K562 (cell line): ENCODE measurements around the gene EIPR1. TPM values are rescaled to one million over a fixed set of nuclear protein-coding genes. Genes with fewer than 3 reads are reported as not detected.

Experiments
- ATAC-seq: fragments of 200-7000 bp; cut with Tn5 transposase; 3 replicates; pipeline ENCODE4 v1.9.1; 2020; ENCODE audit warnings: moderate library complexity
- BruUV-seq: library from RNA; stranded (reverse); fragments of 400-500 nt; replicated peaks from 2 replicates; lab custom pipeline; 2021; lab: Mats Ljungman, UMichigan
- CTCF ChIA-PET: fragments of 300-600 bp; formaldehyde crosslinking; extraction: SDS; loops from one replicate; lab custom pipeline; 2021; ENCODE audit warnings: low intra/inter-chr PET ratio; lab: Yijun Ruan, JAX
- POLR2A ChIA-PET: fragments of 300-600, 350-650 bp; sonication (Branson Sonifier 250); formaldehyde crosslinking; extraction: SDS; loops from one replicate; lab custom pipeline; 2021; ENCODE audit warnings: antibody characterized with exemption, inconsistent platforms; lab: Yijun Ruan, JAX
- DNase-seq, 4 experiments: peaks; one replicate each; pipeline versions ENCODE4 v3.0.0 to v3.0.0-alpha.2; 2011 to 2018; ENCODE audit warnings: low spot score in 3 of 4, mixed read lengths in 3 of 4; ENCODE audit errors: extremely low read depth in 1 of 4
- FAIRE-seq: peaks from 2 replicates; lab custom pipeline; 2011; peaks lifted over from hg19 to GRCh38; lab: Jason Lieb, UNC
- H2AFZ ChIP-seq: 2 replicates; pipeline ENCODE4 v1.6.0; 2011; ENCODE audit warnings: low read depth, low read length, control low read depth, inconsistent platforms
- H3K27ac ChIP-seq: fragments of 200-600 bp; 3 replicates; pipeline ENCODE4 v1.8.0; 2011; ENCODE audit warnings: low read depth, mild to moderate bottlenecking, control low read depth, inconsistent platforms, low read length, moderate library complexity, mixed read lengths; ENCODE audit errors: extremely low read depth
- H3K27me3 ChIP-seq, 2 experiments: fragments of 300-600 bp in 1 of 2; 2 replicates in 1 of 2; 3 replicates in 1 of 2; pipeline versions ENCODE4 v1.6.0 to v1.8.0; 2011; ENCODE audit warnings: inconsistent platforms in 2 of 2, low read length in 2 of 2, mild to moderate bottlenecking in 1 of 2, mixed read lengths in 1 of 2, moderate library complexity in 1 of 2; ENCODE audit not compliant: control insufficient read depth in 2 of 2, insufficient read depth in 2 of 2
- H3K36me3 ChIP-seq: fragments of 300-600 bp; 3 replicates; pipeline ENCODE4 v1.8.0; 2011; ENCODE audit warnings: mild to moderate bottlenecking, low read length, inconsistent platforms; ENCODE audit not compliant: control insufficient read depth, insufficient read depth
- H3K4me1 ChIP-seq, 2 experiments: fragments of 200-600 bp in 1 of 2; replicated peaks in 1 of 2; 2 replicates in 1 of 2; 3 replicates in 1 of 2; pipeline versions ENCODE4 v1.5.1 to v1.8.0; 2011; ENCODE audit warnings: inconsistent platforms in 2 of 2, low read length in 2 of 2, mild to moderate bottlenecking in 1 of 2, mixed read lengths in 1 of 2, moderate library complexity in 1 of 2; ENCODE audit not compliant: control insufficient read depth in 2 of 2, insufficient read depth in 2 of 2
- H3K4me2 ChIP-seq: 2 replicates; pipeline ENCODE4 v1.6.1; 2011; ENCODE audit warnings: low read length, control low read depth, inconsistent platforms, mixed read lengths; ENCODE audit not compliant: insufficient read depth
- H3K4me3 ChIP-seq: fragments of 200-600 bp; sonication (generic), shearing (Covaris generic); 2 replicates; pipeline ENCODE4 v1.5.1; 2016; ENCODE audit warnings: control low read depth, inconsistent platforms
- H3K79me2 ChIP-seq: fragments of 200-600 bp; 3 replicates; pipeline ENCODE4 v1.8.0; 2011; ENCODE audit warnings: low read length, inconsistent platforms; ENCODE audit not compliant: control insufficient read depth, insufficient read depth
- H3K9ac ChIP-seq, 2 experiments: 2 replicates each; pipeline versions ENCODE4 v1.6.0 to v1.6.1; 2011; ENCODE audit warnings: low read depth in 2 of 2, low read length in 2 of 2, control low read depth in 1 of 2, inconsistent platforms in 1 of 2, mild to moderate bottlenecking in 1 of 2, mixed read lengths in 1 of 2; ENCODE audit not compliant: insufficient read depth in 1 of 2
- H3K9me1 ChIP-seq: one replicate; pipeline ENCODE4 v1.6.0; 2011; ENCODE audit warnings: inconsistent platforms, mild to moderate bottlenecking, low read length, moderate library complexity; ENCODE audit not compliant: control insufficient read depth, insufficient read depth
- H3K9me3 ChIP-seq: replicated peaks from 2 replicates; pipeline ENCODE4 v1.5.1; 2011; ENCODE audit warnings: low read depth, low read length, inconsistent platforms; ENCODE audit not compliant: control insufficient read depth, insufficient read depth
- H4K20me1 ChIP-seq: replicated peaks from 2 replicates; pipeline ENCODE4 v1.6.1; 2011; ENCODE audit warnings: low read length, inconsistent platforms, mixed read lengths; ENCODE audit not compliant: control insufficient read depth, insufficient read depth
- ETS2 ChIP-seq: IDR thresholded peaks from 2 replicates; pipeline ENCODE4 v1.6.1; 2016; ENCODE audit warnings: borderline replicate concordance, missing genetic modification characterization, mild to moderate bottlenecking, moderate library complexity, missing compliant biosample characterization; ENCODE audit not compliant: poor library complexity, severe bottlenecking
- FIP1L1 ChIP-seq: fragments of 200-400 bp; formaldehyde crosslinking; IDR thresholded peaks from 2 replicates; pipeline ENCODE4 v1.6.1; 2018; ENCODE audit warnings: mild to moderate bottlenecking, low read depth, low read length; ENCODE audit not compliant: poor library complexity, severe bottlenecking
- PTBP1 ChIP-seq: fragments of 200-400 bp; formaldehyde crosslinking; IDR thresholded peaks from 2 replicates; pipeline ENCODE4 v1.6.1; 2017; ENCODE audit warnings: low read depth, low read length
- ZC3H8 ChIP-seq: fragments of 450-650 bp; IDR thresholded peaks from 2 replicates; pipeline ENCODE4 v1.6.1; 2017
- WGBS: fragments of 100-300 bp; shearing (Covaris generic); methylation state at CpG from one replicate; pipeline ENCODE4 v1.1.6; 2016; ENCODE audit warnings: low coverage, mixed read lengths; ENCODE audit not compliant: insufficient coverage; ENCODE audit errors: missing lambda C conversion rate; 5-methylcytosine and 5-hydroxymethylcytosine counted together
- in situ Hi-C: fragments of 300-500 bp; cut with MboI; formaldehyde crosslinking; loops from 4 replicates; pipeline ENCODE4 v1.15.0; 2018; ENCODE audit warnings: inconsistent platforms, mixed read lengths
- intact Hi-C: fragments of 100-400 bp; cut with micrococcal nuclease; formaldehyde crosslinking; loops from 2 replicates; pipeline ENCODE4 v1.14.2; 2022
- polyA plus RNA-seq, 8 experiments: library from polyadenylated mRNA; depleted of rRNA in 4 of 8; stranded (reverse) in 5 of 8; unstranded in 3 of 8; fragments of >200 nt; fragmentation: Nextera tagmentation in 2 of 8; fragmentation: Illumina TruSeq in 1 of 8; extraction: Ambion mirVana in 2 of 8; extraction: Trizol in 1 of 8; gene quantifications; 2 replicates each; pipeline versions ENCODE4 v1.2.1 to v1.2.3, GENCODE V29; 2011 to 2014; ENCODE audit warnings: inconsistent platforms in 1 of 8, missing spikeins in 1 of 8
- total RNA-seq, 7 experiments: library from RNA; depleted of rRNA in 6 of 7; stranded (reverse); fragments of >200 nt in 6 of 7; fragmentation: Illumina TruSeq in 2 of 7; extraction: Trizol in 2 of 7; gene quantifications; 2 replicates each; pipeline versions ENCODE4 v1.2.1 to v1.2.3, GENCODE V29; 2011 to 2021; ENCODE audit warnings: low replicate concordance in 1 of 7
- TF ChIP-seq, protein P1 (sequence below): fragments of 450-650 bp; IDR thresholded peaks from 2 replicates; pipeline ENCODE4 v1.6.1; 2016; ENCODE audit warnings: missing biosample characterization, missing genetic modification characterization

EIPR1 gene
- total and polyA plus RNA-seq, 9 of the 15 experiments (the other 6 are each of a cell fraction or from before 2014, with no cell fraction given) = 19.9 to 54.4 (median 35.9) TPM

- no peak for TF ChIP-seq PTBP1
- TF ChIP-seq ETS2 (tag) = no peak
- no peak for TF ChIP-seq ZC3H8
- no peak for TF ChIP-seq FIP1L1
Observed at GRCh38 chr2:3197308-3197707, 180.3 kb downstream of the EIPR1 start (continued).

- ATAC-seq = no peak
- TF ChIP-seq, protein P1, sequence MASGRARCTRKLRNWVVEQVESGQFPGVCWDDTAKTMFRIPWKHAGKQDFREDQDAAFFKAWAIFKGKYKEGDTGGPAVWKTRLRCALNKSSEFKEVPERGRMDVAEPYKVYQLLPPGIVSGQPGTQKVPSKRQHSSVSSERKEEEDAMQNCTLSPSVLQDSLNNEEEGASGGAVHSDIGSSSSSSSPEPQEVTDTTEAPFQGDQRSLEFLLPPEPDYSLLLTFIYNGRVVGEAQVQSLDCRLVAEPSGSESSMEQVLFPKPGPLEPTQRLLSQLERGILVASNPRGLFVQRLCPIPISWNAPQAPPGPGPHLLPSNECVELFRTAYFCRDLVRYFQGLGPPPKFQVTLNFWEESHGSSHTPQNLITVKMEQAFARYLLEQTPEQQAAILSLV = no peak
- no peak for DNase-seq
- H2AFZ ChIP-seq = no peak overlapping the region
- H4K20me1 ChIP-seq = no peaks in the 10 kb centered on the region; the same call in 1 of the 2 replicates
- H3K9ac ChIP-seq = no peak overlapping the region
- ChIA-PET POLR2A (no interaction called here), CTCF (no interaction called here)
- H3K9me1 ChIP-seq = no peaks in the 10 kb centered on the region
- no peak overlapping the region for H3K4me3 ChIP-seq
- no TSS peak for BruUV-seq
- H3K4me2 ChIP-seq = no peak overlapping the region
- in situ Hi-C loops (no loop called here), intact Hi-C loops (no loop called here)
- H3K27me3 ChIP-seq = no peaks in the 10 kb centered on the region
- no peaks in the 10 kb centered on the region for H3K79me2 ChIP-seq
- no peaks in the 10 kb centered on the region for H3K9me3 ChIP-seq
- no peak for FAIRE-seq
- H3K27ac ChIP-seq = no peak overlapping the region
- H3K4me1 ChIP-seq = peaks cover 0 to 7% of the 10 kb centered on the region in 2 experiments; a peak in 2 of 5 replicates
- 82% methylated on average over 8 of the region's 16 CpGs for WGBS
- peaks cover 49% of the 10 kb centered on the region; the same call in 2 of the 3 replicates for H3K36me3 ChIP-seq
Observed at GRCh38 chr2:3196716-3197115, 180.9 kb downstream of the EIPR1 start.
